CD4-positive, CD25-positive, alpha-beta regulatory T cell (primary cell): Measurements from ENCODE around the gene ZNF547. TPM values are rescaled to one million over a fixed set of nuclear protein-coding genes. Genes with fewer than 3 reads are reported as not detected.

ENCODE experiments used
- ATAC-seq, 2 donors: fragments of 150-1000 bp; cut with Tn5 transposase; one replicate each; pipeline ENCODE4 v1.10.0; 2021; ENCODE audit warnings: low read depth in 2 of 2, moderate number of reproducible peaks in 2 of 2, moderate library complexity in 1 of 2
- DNase-seq, 3 donors: peaks; one replicate each; pipeline versions ENCODE4 v3.0.0 to v3.0.0-alpha.2; 2012 to 2022; ENCODE audit warnings: mixed read lengths in 1 of 3
- H3K27ac ChIP-seq: one replicate; pipeline ENCODE4 v1.7.0; 2013; ENCODE audit warnings: mild to moderate bottlenecking, low read length; ENCODE audit not compliant: insufficient read depth, poor library complexity, severe bottlenecking
- H3K27me3 ChIP-seq: one replicate; pipeline ENCODE4 v1.7.0; 2013; ENCODE audit warnings: low read length; ENCODE audit not compliant: control insufficient read depth, insufficient read depth
- H3K36me3 ChIP-seq: one replicate; pipeline ENCODE4 v1.7.0; 2013; ENCODE audit warnings: mild to moderate bottlenecking, low read length, moderate library complexity; ENCODE audit not compliant: control insufficient read depth, insufficient read depth
- H3K4me1 ChIP-seq: 2 replicates; pipeline ENCODE4 v1.7.0; 2013; ENCODE audit warnings: mild to moderate bottlenecking, low read length; ENCODE audit not compliant: insufficient read depth, control insufficient read depth, poor library complexity, severe bottlenecking
- H3K4me3 ChIP-seq: one replicate; pipeline ENCODE4 v1.7.0; 2013; ENCODE audit warnings: low read depth, mild to moderate bottlenecking, low read length, moderate library complexity
- H3K9me3 ChIP-seq, 2 experiments: 1 replicate in 1 of 2; 2 replicates in 1 of 2; pipeline ENCODE4 v1.7.0; 2013; ENCODE audit warnings: low read length in 2 of 2, mild to moderate bottlenecking in 1 of 2, moderate library complexity in 1 of 2; ENCODE audit not compliant: control insufficient read depth in 2 of 2
- H3K27ac Mint-ChIP-seq, 3 donors: one replicate each; pipeline ENCODE4 v1.8.0; 2020 to 2022; ENCODE audit warnings: mild to moderate bottlenecking in 3 of 3, mixed read lengths in 3 of 3, moderate library complexity in 2 of 3
- H3K27me3 Mint-ChIP-seq: one replicate; pipeline ENCODE4 v1.8.0; 2022; ENCODE audit warnings: mild to moderate bottlenecking, mixed read lengths
- H3K36me3 Mint-ChIP-seq: one replicate; pipeline ENCODE4 v1.8.0; 2020; ENCODE audit warnings: mixed read lengths
- H3K4me1 Mint-ChIP-seq, 4 donors: one replicate each; pipeline ENCODE4 v1.8.0; 2020 to 2022; ENCODE audit warnings: mixed read lengths in 4 of 4, mild to moderate bottlenecking in 1 of 4
- H3K4me3 Mint-ChIP-seq, 4 donors: one replicate each; pipeline ENCODE4 v1.8.0; 2020 to 2022; ENCODE audit warnings: mild to moderate bottlenecking in 4 of 4, mixed read lengths in 4 of 4, moderate library complexity in 3 of 4
- H3K9me3 Mint-ChIP-seq, 7 donors: one replicate each; pipeline ENCODE4 v1.8.0; 2020 to 2022; ENCODE audit warnings: mixed read lengths in 7 of 7, mild to moderate bottlenecking in 3 of 7, moderate library complexity in 2 of 7
- polyA plus RNA-seq, 4 donors: library from polyadenylated mRNA; unstranded; fragments of 300-500 nt; fragmentation: Illumina TruSeq; gene quantifications; one replicate each; pipeline ENCODE4 v1.2.3, GENCODE V29; 2021
- total RNA-seq: library from RNA; stranded (reverse); gene quantifications from one replicate; pipeline ENCODE4 v1.2.3, GENCODE V29; 2022

Gene ZNF547
- total RNA-seq (2.1 TPM), polyA plus RNA-seq (1 to 10 TPM in 2 of 4 donors, under 1 TPM in 1, not detected in 1; 0.77 to 1.9 (median 1.5) TPM)

- Mint-ChIP-seq H3K9me3 (peaks cover 0 to 53% (median 20%) of the 10 kb centered on the region in 7 donors), H3K27ac (peak within 1 kb of the TSS; percentile 98 to 99 (median 98))
Observed at GRCh38 chr19:57362997-57363687, at the start of gene ZNF547, which contains the start of gene TRAPPC2B. Gene ZNF547, plus strand, starts transcription at chr19:57363551. Its CDS starts 5,005 bp downstream, at chr19:57368556. Gene TRAPPC2B, plus strand, starts transcription at chr19:57363551. Its CDS starts 1,283 bp downstream, at chr19:57364834.

DNA sequence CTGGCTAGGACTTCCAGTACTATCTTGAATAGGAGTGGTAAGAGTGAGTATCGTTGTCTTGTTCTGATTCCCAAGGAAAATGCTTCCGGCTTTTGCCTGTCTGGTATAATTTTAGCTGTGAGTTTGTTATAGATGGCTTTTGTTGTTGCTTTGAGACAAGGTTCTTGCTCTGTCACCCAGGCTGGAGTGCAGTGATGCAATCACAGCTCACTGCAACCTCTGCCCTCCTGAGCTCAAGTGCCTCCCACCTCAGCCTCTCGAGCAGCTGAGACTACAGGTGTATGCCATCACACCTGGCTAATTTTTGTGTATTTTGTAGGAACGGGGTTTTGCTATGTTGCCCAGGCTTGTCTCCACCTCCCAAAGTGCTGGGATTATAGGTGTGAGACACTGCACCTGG lies 49.2 kb upstream of the ZNF547 start:
- H3K27me3 Mint-ChIP-seq = peaks cover 28% of the 10 kb centered on the region
- peaks cover 0 to 8% of the 10 kb centered on the region in 2 experiments for H3K9me3 ChIP-seq
- peaks cover 5% of the 10 kb centered on the region for H3K36me3 Mint-ChIP-seq
- H3K27me3 ChIP-seq = peaks cover 6% of the 10 kb centered on the region
- no peaks in the 10 kb centered on the region for H3K36me3 ChIP-seq
- peaks cover 3 to 26% (median 14%) of the 10 kb centered on the region in 7 donors for H3K9me3 Mint-ChIP-seq
- no peak overlapping the region for H3K4me3 Mint-ChIP-seq
- ATAC-seq = no peak
- no peak overlapping the region for H3K27ac Mint-ChIP-seq
- H3K4me3 ChIP-seq = no peak overlapping the region
- H3K27ac ChIP-seq = no peak overlapping the region
- no peaks in the 10 kb centered on the region for H3K4me1 ChIP-seq
- DNase-seq = no peak
- H3K4me1 Mint-ChIP-seq = no peaks in the 10 kb centered on the region

More at GRCh38 chr19:57362997-57363687, at the start of gene ZNF547, which contains the start of gene TRAPPC2B:
- peak within 1 kb of the TSS; percentile 80 for H3K4me3 ChIP-seq
- Mint-ChIP-seq H3K4me3 (peak within 1 kb of the TSS; percentile 93 to 97 (median 96)), H3K36me3 (peaks cover 26% of the 10 kb centered on the region), H3K27me3 (no peaks in the 10 kb centered on the region), H3K4me1 (peaks cover 13 to 22% (median 17%) of the 10 kb centered on the region in 4 donors)
- peaks cover 33 to 36% of the 10 kb centered on the region in 2 experiments for H3K9me3 ChIP-seq
- H3K36me3 ChIP-seq = peaks cover 1% of the 10 kb centered on the region
- ATAC-seq = peak; percentile 93 to 94
- no peaks in the 10 kb centered on the region for H3K27me3 ChIP-seq
- peaks cover 7% of the 10 kb centered on the region for H3K4me1 ChIP-seq
- H3K27ac ChIP-seq = peak within 1 kb of the TSS; percentile 94
- DNase-seq = peak; percentile 94 to 99 (median 98)

GRCh38 chr19:57317503-57317902 lies 45.8 kb upstream of the ZNF547 start:
- H3K4me3 Mint-ChIP-seq = no peak overlapping the region
- ATAC-seq = no peak
- Histone ChIP-seq H3K36me3 (no peaks in the 10 kb centered on the region), H3K4me3 (no peak overlapping the region), H3K27me3 (peaks cover 6% of the 10 kb centered on the region), H3K9me3 (peaks cover 6 to 9% of the 10 kb centered on the region in 2 experiments), H3K27ac (no peak overlapping the region), H3K4me1 (peaks cover 24% of the 10 kb centered on the region)
- H3K9me3 Mint-ChIP-seq = peaks cover 2 to 27% (median 11%) of the 10 kb centered on the region in 7 donors
- peaks cover 11% of the 10 kb centered on the region for H3K36me3 Mint-ChIP-seq
- no peak for DNase-seq
- peaks cover 14 to 25% (median 20%) of the 10 kb centered on the region in 4 donors for H3K4me1 Mint-ChIP-seq
- H3K27ac Mint-ChIP-seq = no peak overlapping the region
- H3K27me3 Mint-ChIP-seq = peaks cover 34% of the 10 kb centered on the region

DNA sequence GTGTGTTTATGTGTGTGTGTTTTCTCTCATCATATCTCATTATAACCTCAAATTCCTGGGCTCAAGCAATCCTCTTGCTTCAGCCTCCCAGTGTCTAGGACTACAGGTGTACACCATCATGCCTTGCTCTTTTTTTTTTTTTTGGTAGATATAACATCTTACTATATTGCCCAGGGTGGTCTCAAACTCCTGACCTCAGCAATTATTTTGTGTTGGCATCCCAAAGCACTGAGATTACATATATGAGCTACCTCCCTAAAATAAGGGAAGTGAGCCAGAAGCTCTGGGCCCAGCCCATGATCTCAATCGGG lies 43.5 kb upstream of the ZNF547 start:
- Histone ChIP-seq H3K4me3 (peak overlapping the region; percentile 67), H3K27me3 (peaks cover 6% of the 10 kb centered on the region), H3K4me1 (peaks cover 24% of the 10 kb centered on the region), H3K27ac (peak overlapping the region; percentile 82), H3K9me3 (peaks cover 21% of the 10 kb centered on the region in 2 experiments), H3K36me3 (peaks cover 16% of the 10 kb centered on the region)
- peak overlapping the region; percentile 90 to 96 (median 94) for H3K4me3 Mint-ChIP-seq
- peaks cover 31% of the 10 kb centered on the region for H3K36me3 Mint-ChIP-seq
- H3K27me3 Mint-ChIP-seq = peaks cover 30% of the 10 kb centered on the region
- DNase-seq (no peak), ATAC-seq (no peak)
- peaks cover 17 to 30% (median 24%) of the 10 kb centered on the region in 4 donors for H3K4me1 Mint-ChIP-seq
- peaks cover 4 to 32% (median 20%) of the 10 kb centered on the region in 7 donors for H3K9me3 Mint-ChIP-seq
- H3K27ac Mint-ChIP-seq = peak overlapping the region; percentile 97 to 98 (median 97)

- peaks cover 25 to 26% of the 10 kb centered on the region in 2 experiments for H3K9me3 ChIP-seq
- H3K4me1 Mint-ChIP-seq = peaks cover 17 to 30% (median 24%) of the 10 kb centered on the region in 4 donors
Observed at GRCh38 chr19:57320180-57321084, 42.9 kb upstream of the ZNF547 start, which contains the start of gene ZNF543. Gene ZNF543, plus strand, starts transcription at chr19:57320472. Its CDS starts 382 bp downstream, at chr19:57320854.

DNA sequence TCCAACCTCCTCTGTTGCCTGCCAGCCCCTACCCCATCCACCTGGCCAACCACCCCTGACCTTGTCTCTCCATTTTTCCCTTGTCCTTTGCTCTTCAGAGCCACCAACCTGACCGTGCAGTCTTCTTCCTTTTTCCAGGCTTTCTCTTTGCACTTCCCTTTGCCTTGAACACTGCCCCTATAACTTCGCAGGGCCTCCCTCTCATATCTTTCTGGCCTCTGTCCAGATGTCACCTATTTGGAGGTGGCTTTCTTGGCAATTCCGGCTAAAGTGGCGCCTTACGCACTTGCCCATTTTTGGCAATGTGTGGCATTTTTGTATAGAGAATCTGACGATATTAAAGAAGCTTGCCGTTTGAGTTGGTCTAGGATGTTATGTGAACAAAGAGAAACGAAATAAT lies 42.2 kb upstream of the ZNF547 start:
- peaks cover 40% of the 10 kb centered on the region for H3K36me3 Mint-ChIP-seq
- H3K4me3 ChIP-seq = peak overlapping the region; percentile 80
- no peak for ATAC-seq

More at GRCh38 chr19:57320180-57321084, 42.9 kb upstream of the ZNF547 start, which contains the start of gene ZNF543:
- Histone ChIP-seq H3K4me1 (peaks cover 24% of the 10 kb centered on the region), H3K27me3 (peaks cover 6% of the 10 kb centered on the region), H3K4me3 (peak within 1 kb of the TSS; percentile 80), H3K27ac (peak within 1 kb of the TSS; percentile 82), H3K36me3 (peaks cover 22% of the 10 kb centered on the region)
- ATAC-seq (peak; percentile 94 to 96), DNase-seq (peak; percentile 82 to 97 (median 88))
- Mint-ChIP-seq H3K27me3 (peaks cover 27% of the 10 kb centered on the region), H3K9me3 (peaks cover 4 to 33% (median 24%) of the 10 kb centered on the region in 7 donors), H3K36me3 (peaks cover 33% of the 10 kb centered on the region), H3K4me3 (peak within 1 kb of the TSS; percentile 90 to 96 (median 94)), H3K27ac (peak within 1 kb of the TSS; percentile 97 to 98 (median 97))

DNA sequence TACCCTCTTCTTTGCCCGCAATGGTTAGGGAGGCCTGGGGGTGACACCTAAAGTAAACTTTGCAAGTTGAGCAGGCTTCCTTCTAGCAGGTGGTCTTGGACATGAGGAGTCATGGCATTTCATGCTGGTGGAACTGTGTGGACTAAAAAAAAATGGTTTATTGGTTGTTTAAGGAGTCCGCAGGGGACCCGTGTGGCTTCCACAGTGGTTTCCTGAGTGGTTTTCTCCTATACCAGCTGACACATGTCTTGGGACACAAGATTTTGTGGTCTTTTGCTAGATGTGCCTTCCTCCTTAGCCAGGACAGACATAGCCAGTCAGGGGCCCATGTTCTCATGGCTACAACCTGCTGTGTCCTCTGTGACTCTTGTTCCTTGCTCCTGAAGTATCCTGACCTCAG lies 41.6 kb upstream of the ZNF547 start:
- H3K36me3 Mint-ChIP-seq = peaks cover 45% of the 10 kb centered on the region

More for the DNA sequence above, 42.2 kb upstream of the ZNF547 start:
- Mint-ChIP-seq H3K9me3 (peaks cover 4 to 31% (median 18%) of the 10 kb centered on the region in 7 donors), H3K27me3 (peaks cover 21% of the 10 kb centered on the region), H3K4me1 (peaks cover 17 to 30% (median 24%) of the 10 kb centered on the region in 4 donors), H3K27ac (peak overlapping the region; percentile 95 to 97 (median 97)), H3K4me3 (peak overlapping the region; percentile 90 to 96 (median 94))
- H3K27me3 ChIP-seq = peaks cover 6% of the 10 kb centered on the region
- peaks cover 29% of the 10 kb centered on the region for H3K36me3 ChIP-seq
- no peak for DNase-seq
- peaks cover 28 to 32% of the 10 kb centered on the region in 2 experiments for H3K9me3 ChIP-seq
- H3K27ac ChIP-seq = peak overlapping the region; percentile 82
- H3K4me1 ChIP-seq = peaks cover 24% of the 10 kb centered on the region

More for the DNA sequence above, 41.6 kb upstream of the ZNF547 start:
- H3K4me3 Mint-ChIP-seq = peak overlapping the region; percentile 72 to 95 (median 92)
- peaks cover 17% of the 10 kb centered on the region for H3K27me3 Mint-ChIP-seq
- Histone ChIP-seq H3K36me3 (peaks cover 35% of the 10 kb centered on the region), H3K4me1 (peaks cover 24% of the 10 kb centered on the region), H3K27me3 (peaks cover 6% of the 10 kb centered on the region), H3K27ac (no peak overlapping the region), H3K4me3 (peak overlapping the region; percentile 80), H3K9me3 (peaks cover 29 to 38% of the 10 kb centered on the region in 2 experiments)
- peak overlapping the region in 2 of 3 donors; percentile 29 to 97 for H3K27ac Mint-ChIP-seq
- ATAC-seq (no peak), DNase-seq (no peak)
- H3K4me1 Mint-ChIP-seq = peaks cover 17 to 30% (median 24%) of the 10 kb centered on the region in 4 donors
- H3K9me3 Mint-ChIP-seq = peaks cover 4 to 36% (median 20%) of the 10 kb centered on the region in 7 donors
